Measurements from ENCODE around the gene NCOA3.

The NCOA3 gene

DNA sequence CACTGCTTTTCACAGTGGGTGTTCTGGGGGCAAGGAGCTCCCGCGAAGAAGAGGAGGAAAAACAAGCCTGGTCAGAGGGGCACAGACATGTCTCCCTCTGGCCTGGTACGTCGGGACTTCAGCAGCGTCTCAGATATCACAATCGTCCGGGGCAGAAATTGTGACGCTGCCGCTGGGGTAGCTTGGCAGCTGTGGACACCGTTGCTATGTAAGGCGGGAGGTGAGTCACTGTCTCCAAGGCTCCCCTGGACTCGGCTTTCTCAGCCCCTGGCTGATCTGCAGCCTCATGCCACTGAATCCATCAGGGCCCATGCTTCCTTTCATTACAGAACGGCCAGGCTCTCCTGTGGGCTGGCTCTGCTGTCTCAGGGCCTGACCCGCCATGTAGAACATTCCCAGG, 184.9 kb downstream of the NCOA3 start:
- DNase-seq: no peak

DNA sequence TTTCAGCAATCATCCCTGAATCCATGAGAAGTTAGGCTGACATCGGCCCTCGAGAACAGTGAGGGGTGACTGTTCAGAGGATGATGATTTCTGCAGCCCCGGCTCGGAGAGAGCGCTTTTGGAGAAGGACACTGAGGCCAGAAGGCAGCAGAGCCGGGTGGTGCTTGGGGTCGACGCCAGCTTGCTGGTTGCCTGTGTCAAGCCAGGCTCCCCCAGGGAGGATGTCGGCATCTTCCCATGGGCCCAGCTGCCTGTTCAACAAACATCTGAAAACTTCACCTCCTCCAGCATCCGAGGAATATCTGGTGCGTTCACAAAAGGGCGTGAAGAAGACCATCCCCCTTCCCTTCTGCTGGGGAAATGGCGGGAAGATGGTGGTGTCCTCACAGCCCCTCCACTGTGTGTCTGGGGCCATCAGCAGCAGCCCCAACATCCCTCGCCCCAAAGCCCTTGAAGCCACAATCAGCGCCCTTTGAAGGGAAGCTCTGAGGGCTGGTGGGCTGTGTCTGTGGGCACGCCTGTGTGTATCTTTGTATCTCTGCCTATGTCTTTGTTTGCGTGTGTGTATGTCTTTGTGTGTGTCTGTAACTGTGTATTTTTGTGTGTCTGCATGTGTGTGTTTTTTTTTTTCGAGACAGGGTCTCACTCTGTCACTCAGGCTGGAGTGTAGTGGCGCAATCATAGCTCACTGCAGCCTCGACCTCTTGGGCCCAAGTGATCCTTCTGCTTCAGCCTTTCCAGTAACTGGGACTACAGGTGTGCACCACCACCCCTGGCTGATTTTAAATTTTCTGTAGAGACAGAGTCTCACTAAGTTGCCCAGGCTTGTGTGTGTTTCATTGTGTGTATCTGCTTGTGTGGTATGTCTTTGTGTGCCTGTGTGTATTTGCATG, 185.7 kb downstream of the NCOA3 start:
- no peak for DNase-seq

DNA sequence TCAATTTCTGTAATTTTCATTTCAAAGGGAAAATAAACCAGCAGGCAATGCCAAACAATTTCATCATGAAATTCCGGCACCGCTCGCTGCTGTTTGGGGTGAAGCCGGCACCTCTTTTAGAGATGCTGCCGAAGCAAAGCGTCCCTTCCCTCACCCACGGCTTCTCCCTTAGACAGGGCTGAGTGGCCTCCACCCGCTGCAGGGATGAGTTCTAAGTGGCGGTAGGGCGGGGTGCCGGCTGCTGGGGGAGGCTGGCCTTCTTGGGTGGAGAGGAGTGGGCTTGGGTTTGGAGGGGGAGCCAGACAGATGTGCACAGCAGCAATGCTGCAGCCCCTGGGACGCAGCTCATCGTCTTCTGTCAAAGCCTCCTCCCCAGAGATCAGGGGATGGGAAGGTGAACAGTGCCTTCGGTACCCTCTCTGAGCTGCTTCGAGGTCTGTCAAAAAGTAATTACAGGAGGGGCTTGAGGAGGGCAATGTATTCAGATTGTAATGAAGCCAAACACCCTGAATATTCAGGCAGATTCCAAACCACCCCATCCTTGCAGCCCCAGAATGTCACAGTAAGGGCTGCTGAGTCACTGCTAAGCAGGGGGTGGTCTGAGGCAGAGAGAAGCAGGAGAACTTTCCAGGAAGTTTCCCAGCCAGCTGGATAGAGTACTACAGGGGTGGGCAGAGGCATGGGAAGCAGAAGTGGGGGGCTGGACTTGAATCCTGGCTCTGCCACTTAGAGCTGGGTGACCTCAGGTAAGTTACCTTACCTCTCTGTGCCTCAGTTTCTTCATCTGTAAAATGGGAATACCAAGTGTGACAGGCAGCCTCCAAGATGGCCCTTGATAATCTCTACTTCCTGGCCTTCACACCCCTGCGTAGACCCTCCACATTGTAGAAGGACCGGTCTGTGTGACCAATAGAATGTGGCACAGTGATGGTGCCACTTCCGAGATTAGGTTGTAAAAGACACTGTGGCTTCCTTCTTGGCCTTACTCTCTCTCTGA, 187.0 kb downstream of the NCOA3 start:
- no peak for DNase-seq

DNA sequence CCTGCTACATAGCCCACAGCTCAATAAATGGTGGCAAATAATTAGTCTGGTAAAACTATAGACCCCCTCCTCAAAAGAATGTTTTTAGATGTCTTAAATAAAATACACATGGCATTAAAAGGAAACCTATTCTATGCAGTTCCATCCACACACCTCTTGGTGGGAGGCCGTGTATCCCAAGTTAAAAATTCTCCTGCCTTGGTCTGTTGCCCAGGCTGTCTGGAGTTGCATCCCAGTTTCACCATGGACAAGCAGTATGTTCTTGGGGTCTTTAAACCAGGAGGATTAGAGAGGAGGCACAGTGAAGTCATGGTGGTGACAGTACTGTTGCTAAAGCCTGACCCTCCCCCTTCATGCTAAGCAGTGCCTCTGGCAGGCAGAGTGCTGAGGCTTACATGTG, 188.0 kb downstream of the NCOA3 start:
- DNase-seq: no peak

DNA sequence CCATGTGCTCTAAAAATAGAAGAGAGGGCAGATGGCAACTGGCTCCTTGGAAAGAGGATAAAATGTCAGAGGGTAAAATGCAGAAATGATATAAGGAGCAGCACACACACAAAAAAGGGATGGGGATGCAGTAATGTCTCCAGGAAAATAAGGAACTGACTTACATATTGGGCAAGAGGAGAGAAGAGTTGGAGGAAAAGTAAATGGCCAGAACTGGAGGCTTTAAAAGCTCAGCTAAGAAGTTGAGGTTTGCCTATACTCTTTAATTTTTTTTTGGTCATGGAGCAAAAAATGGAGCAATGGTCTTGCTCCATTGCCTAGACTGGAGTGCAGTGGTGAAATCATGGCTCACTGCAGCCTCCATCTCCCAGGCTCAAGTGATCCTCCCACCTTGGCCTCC, 189.9 kb downstream of the NCOA3 start:
- DNase-seq: no peak

DNA sequence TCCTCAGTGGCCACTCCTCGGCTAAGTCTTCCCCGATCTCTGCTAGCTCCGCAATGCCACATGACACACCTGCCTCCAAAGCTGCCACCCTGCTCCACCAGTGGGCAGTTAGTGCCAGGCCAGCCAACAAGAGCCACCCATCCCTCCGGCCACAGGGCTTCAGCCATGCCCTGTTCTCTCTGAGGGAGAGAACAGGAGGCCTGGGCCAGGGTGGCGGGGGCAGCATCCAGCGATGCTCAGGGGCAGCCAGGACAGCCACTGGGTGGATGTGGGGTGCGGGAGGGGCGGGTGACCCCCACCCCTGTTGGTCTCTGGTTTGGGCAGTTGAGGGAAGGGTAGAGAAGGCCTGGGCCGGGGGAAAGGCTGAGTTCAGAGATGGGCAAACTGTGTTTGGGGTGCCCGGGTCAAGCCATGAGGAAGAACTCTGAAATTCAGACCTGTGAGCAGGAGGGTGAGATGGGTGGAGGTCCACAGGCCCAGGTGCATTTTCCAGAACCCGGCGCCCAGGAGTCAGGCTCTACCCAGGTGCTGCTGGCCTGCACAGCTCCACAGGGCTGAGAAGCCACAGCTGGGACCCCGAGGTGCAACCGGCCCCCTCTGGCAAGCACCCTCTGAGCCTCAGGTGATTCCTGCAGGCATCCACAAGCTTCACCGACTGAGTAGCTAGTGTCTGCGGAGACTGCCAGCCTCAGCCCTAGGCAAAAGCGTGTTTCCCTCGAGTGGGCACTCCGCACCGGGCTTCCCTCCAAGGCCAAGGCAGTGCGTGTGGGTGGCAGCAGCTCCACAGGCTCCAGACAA, 192.5 kb downstream of the NCOA3 start:
- no peak for DNase-seq

DNA sequence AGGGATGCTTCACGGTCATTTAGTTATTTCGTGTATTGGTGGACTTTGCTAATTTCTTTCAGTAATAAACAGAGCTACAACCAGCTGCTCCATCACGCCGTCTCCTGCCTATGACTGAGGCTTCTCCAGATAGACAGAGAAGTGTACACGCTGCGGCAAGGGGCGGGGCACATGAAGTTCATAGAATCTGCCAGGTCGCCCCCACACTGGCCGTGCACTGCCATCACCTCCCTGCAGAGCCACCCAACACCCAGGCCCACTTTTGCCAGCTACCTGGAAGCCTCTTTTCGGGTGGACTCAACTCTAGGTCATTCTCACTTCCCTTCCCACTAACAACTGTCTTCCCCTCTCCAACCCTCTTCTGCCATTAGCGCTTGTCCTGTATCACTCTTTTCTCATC, 195.2 kb downstream of the NCOA3 start:
- no peak for DNase-seq

DNA sequence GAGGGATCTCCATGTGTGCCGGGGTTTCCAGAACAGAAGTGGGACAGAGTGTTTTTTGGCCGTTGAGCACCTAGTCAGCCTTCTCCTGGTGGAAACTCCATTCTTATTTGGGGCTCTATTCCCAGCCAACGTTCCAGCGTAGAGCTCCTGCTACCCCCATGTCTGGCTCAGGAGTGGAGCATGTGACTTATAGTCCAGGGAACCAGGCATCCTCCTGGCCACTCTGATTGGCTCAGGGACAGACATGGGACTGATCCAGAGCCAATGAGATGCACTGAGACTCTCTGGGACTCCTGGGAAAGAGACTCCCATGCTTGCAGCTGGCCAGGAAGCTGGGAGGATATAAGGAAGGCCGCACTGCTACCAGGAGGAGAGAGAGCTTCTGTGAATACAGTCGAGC, 196.5 kb downstream of the NCOA3 start:
- no peak for DNase-seq

DNA sequence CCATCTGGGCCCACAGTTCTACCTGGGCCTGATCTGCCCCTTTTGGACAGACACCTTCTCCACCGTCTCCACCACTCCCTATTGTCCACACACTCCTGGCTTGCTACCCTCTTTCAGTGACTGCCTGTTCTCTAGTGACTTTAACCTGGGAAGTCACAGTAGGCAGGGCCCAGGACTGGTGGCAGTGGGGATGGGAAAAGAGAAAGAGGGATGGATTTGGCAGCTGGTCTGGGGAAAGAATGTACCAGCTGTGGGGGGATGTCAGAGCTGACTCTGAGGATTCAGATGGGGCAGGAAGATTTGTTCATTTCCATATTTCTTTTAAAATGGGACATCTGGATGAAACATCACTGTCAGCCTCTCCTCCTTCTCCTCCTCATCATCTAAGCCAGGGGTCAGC, 198.1 kb downstream of the NCOA3 start:
- DNase-seq: no peak

DNA sequence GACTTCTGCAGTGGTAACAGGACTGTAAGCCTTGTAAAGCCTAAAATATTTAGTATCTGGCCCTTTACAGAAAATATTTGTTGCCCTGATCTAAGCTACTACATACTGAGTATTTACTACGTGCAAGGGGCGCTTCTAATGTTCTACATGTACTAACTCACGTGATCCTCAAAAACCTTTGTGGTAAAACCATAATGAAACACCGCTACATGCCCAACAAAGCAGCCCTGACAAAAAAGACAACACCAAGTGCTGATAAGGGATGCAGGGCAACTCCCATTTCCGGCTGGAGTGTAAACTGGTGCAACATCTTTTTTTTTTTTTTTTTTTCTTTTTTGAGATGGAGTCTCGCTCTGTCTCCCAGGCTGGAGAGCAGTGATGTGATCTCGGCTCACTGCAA, 198.6 kb downstream of the NCOA3 start:
- DNase-seq: no peak

DNA sequence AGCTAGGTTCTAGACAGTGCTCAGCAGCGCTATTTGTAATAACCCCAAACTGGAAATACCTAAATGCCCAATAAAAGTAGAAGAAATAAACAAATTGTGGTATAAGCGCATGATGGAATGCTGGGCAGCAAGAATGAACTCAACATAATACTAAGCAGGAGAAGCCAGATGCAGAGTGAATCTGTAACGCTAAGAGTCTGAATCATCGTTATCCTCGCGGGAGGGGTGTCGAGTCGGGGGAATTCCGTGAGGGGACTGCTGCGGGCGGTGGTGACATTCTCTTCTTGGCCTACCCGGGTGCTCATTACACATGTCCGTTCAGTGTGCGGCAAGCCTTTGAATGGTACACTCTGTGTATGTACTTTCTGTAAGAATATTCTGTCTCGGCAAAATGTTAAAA, 199.9 kb downstream of the NCOA3 start:
- DNase-seq: no peak

DNA sequence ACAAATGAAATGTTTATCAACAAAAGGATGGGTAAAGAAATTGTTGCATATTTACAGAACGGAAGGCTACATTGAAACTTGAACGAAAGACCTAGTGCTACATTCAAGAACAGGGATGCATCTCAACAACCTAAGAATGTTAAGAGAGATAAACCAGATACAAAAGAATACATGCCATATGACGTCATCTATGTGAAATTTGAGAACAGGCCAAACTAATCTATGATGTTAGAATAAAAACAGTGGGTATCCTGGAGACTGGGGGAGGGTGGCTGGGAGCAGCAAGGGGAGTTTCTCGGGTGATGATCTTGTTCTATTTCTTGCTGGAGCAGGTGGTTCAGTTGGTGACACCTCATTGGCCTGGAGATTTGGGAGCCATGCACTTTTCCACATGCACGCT, 202.1 kb downstream of the NCOA3 start:
- no peak for DNase-seq

DNA sequence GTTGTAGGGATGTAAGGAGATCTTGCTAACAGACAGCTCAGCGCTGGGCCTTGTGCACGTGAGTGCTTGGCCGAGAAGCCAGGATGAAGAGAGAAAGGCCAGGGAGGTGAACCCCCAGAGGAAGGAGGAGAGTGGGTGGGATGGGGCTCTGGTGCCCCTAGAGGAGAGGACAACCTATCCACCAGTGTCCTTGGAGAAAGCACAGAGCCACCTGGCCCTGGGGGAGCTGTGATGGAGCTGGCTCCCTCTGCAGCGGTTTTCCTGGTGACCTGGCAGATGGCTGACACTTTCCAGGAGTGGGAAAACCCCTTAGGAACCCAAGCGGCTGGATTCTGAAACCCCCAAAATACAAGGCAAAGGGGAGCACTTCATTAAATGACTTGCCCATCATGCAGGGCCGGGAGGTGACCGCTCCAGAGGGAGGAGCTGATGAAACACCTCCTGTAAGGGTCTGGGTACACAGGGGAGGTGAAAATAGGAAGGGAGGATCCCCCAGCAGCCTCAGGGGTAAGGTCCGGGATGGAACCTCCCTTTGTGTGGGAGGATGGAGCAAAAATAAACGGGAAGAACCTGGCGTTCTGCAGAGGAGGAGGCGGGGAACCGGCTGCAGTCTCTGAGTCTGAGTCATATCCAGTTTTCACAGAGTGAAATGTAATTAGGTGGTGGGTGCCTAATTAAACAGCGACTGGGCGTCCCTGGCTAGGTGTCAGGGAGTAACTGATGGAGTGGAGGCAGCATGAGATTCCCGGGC, 203.2 kb downstream of the NCOA3 start:
- DNase-seq: no peak

DNA sequence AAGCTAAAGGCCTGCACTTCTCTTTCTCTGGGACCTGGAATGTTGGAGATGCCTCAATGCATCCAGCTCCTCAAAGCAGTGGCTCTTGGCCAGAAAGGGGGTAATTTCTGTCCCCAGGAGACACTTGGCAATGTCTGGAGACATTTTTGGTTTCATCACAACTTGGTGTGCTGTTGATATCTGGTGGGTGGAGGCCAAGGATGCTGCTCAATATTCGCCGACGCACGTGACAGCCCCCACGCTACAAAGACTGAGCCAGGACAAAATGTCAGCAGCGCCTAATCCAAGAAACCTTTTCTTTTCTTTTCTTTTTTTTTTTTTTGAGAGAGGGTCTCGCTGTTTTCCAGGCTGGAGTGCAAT, 203.8 kb downstream of the NCOA3 start:
- no peak for DNase-seq

DNA sequence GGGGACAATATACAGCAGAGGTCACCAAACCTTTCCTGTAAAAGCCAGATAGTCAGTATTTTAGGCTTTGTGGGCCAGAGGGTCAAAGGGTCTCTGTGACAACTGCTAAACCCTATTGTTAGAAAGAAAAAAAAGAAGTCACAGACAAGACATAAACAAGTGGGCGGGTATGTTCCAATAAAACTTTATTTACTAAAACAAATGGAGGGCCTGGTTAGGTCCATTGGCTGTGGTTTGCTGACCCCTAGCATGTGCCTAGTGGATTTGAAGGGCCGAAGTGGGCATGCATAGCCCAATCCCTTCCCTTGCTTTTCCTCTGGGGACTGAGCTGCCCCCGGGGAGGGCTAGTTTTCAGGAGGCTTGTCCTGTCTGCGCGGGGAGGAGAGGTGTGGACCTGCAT, 204.7 kb downstream of the NCOA3 start:
- no peak for DNase-seq

Measured in DMS79 (cell line).